Measurements from ENCODE around the gene MED26.

- no peak for TF ChIP-seq CTCF (IDR thresholded peaks at IDR 0.05; ENCODE audit: low read length)
- no peak for TF ChIP-seq EZH2phosphoT487 (IDR thresholded peaks at IDR 0.05; ENCODE audit: low read length)
- TF ChIP-seq EZH2 (optimal IDR thresholded peaks at IDR 0.05; ENCODE audit: low read depth, low read length): no peak
Observed at GRCh38 chr19:16607819-16608218, 20.2 kb downstream of the MED26 start.
